PC-9 (cell line): ENCODE results near the gene JOSD2. TPM values are rescaled to one million over a fixed set of nuclear protein-coding genes. Genes with fewer than 3 reads are reported as not detected.

Source experiments
- BruUV-seq: library from RNA; stranded (reverse); fragments of 400-500 nt; replicated peaks from 2 replicates; lab custom pipeline; 2021; lab: Mats Ljungman, UMichigan
- CTCF ChIA-PET: fragments of 300-600 bp; sonication (Branson Sonifier 250); formaldehyde crosslinking; loops from one replicate; lab custom pipeline; 2022; ENCODE audit warnings: antibody characterized with exemption; lab: Charles Lee
- POLR2A ChIA-PET: fragments of 300-600 bp; sonication (Branson Sonifier 250); formaldehyde crosslinking; loops from one replicate; lab custom pipeline; 2022; ENCODE audit warnings: antibody characterized with exemption; ENCODE audit not compliant: unreplicated experiment; lab: Charles Lee
- DNase-seq, 2 experiments: peaks; one replicate each; pipeline versions ENCODE4 v3.0.0 to v3.0.0-alpha.2; 2015 to 2022; ENCODE audit warnings: mixed read lengths in 1 of 2
- H2AFZ ChIP-seq: fragments of 200-600 bp; sonication (generic); 2 replicates; pipeline ENCODE4 v1.8.1; 2017; ENCODE audit warnings: antibody characterized with exemption
- H3F3A ChIP-seq: fragments of 200-600 bp; sonication (generic); 2 replicates; pipeline ENCODE4 v1.8.1; 2017; ENCODE audit warnings: antibody characterized with exemption, mild to moderate bottlenecking, low read depth; ENCODE audit not compliant: insufficient read depth
- H3K27ac ChIP-seq: fragments of 200-600 bp; sonication (generic); 2 replicates; pipeline ENCODE4 v1.6.1; 2016; ENCODE audit warnings: mixed run types
- H3K27me3 ChIP-seq: fragments of 200-600 bp; sonication (generic); 2 replicates; pipeline ENCODE4 v1.6.1; 2016; ENCODE audit warnings: low read depth, mixed run types; ENCODE audit not compliant: insufficient read depth
- H3K36me3 ChIP-seq: fragments of 200-600 bp; sonication (generic); 2 replicates; pipeline ENCODE4 v1.6.1; 2016; ENCODE audit warnings: low read depth, mixed run types
- H3K4me1 ChIP-seq: fragments of 200-600 bp; sonication (generic); replicated peaks from 2 replicates; pipeline ENCODE4 v1.6.1; 2016; ENCODE audit warnings: mixed run types; ENCODE audit not compliant: insufficient read depth
- H3K4me2 ChIP-seq: fragments of 200-600 bp; sonication (generic); 2 replicates; pipeline ENCODE4 v1.6.1; 2017; ENCODE audit warnings: mixed run types
- H3K4me3 ChIP-seq: fragments of 200-600 bp; sonication (generic); 2 replicates; pipeline ENCODE4 v1.6.1; 2016; ENCODE audit warnings: mixed run types
- H3K79me2 ChIP-seq: fragments of 200-600 bp; sonication (generic); 2 replicates; pipeline ENCODE4 v1.6.1; 2017; ENCODE audit warnings: low read depth, mixed run types
- H3K9me2 ChIP-seq: fragments of 200-600 bp; sonication (generic); 2 replicates; pipeline ENCODE4 v1.8.1; 2017; ENCODE audit warnings: mild to moderate bottlenecking; ENCODE audit not compliant: insufficient read depth
- H3K9me3 ChIP-seq: fragments of 200-600 bp; sonication (generic); 2 replicates; pipeline ENCODE4 v1.8.1; 2016; ENCODE audit warnings: low read depth; ENCODE audit not compliant: insufficient read depth
- H4K20me1 ChIP-seq: fragments of 200-600 bp; sonication (generic); 2 replicates; pipeline ENCODE4 v1.8.1; 2017; ENCODE audit not compliant: insufficient read depth
- CTCF ChIP-seq: fragments of 200-600 bp; sonication (generic); conservative IDR thresholded peaks from 2 replicates; pipeline ENCODE4 v1.6.1; 2017; ENCODE audit warnings: mixed run types, antibody characterized with exemption, mild to moderate bottlenecking, moderate library complexity
- EZH2 ChIP-seq: fragments of 200-600 bp; sonication (generic); IDR thresholded peaks from 2 replicates; pipeline ENCODE4 v1.8.0; 2017; ENCODE audit warnings: antibody characterized with exemption, low read depth
- intact Hi-C: fragments of 100-400 bp; cut with micrococcal nuclease; formaldehyde crosslinking; loops from one replicate; pipeline ENCODE4 v1.10.0; 2022; ENCODE audit not compliant: unreplicated experiment
- total RNA-seq: library from RNA; stranded (reverse); gene quantifications from 2 replicates; pipeline ENCODE4 v1.2.3, GENCODE V29; 2021

JOSD2 gene
- total RNA-seq, 1 experiment from 2014 or later, result 44.3 TPM

- CTCF ChIA-PET, result no interaction called here
- peaks cover 6% of the 10 kb centered on the region; the same call in 1 of the 2 replicates for H3K27me3 ChIP-seq
- no peaks in the 10 kb centered on the region for H3F3A ChIP-seq
- intact Hi-C loops, result no loop called here
- no peaks in the 10 kb centered on the region; the same call in 1 of the 2 replicates for H3K9me3 ChIP-seq
- H3K4me2 ChIP-seq, result no peak overlapping the region
- BruUV-seq, result no TSS peak
- TF ChIP-seq CTCF (no peak), EZH2 (no peak)
- no peak overlapping the region for H3K4me3 ChIP-seq
- H3K79me2 ChIP-seq, result no peaks in the 10 kb centered on the region
- H3K36me3 ChIP-seq, result no peaks in the 10 kb centered on the region
- POLR2A ChIA-PET, result interaction anchor here (0.5 to 0.6 kb wide), 3 partner anchors 288 to 1128 kb away, joined by 3 to 6 read pairs (median 4); partner anchors contain the start of gene KASH5
- H4K20me1 ChIP-seq, result no peaks in the 10 kb centered on the region
- H3K4me1 ChIP-seq, result peaks cover 6% of the 10 kb centered on the region
- no peak for DNase-seq
- H3K27ac ChIP-seq, result no peak overlapping the region
- no peak overlapping the region for H2AFZ ChIP-seq
- no peaks in the 10 kb centered on the region for H3K9me2 ChIP-seq
Observed at GRCh38 chr19:50516456-50516855, 5.5 kb upstream of the JOSD2 start.

- Histone ChIP-seq H3K27ac (no peak overlapping the region), H3K4me1 (peaks cover 6% of the 10 kb centered on the region), H3K9me2 (no peaks in the 10 kb centered on the region), H3K79me2 (no peaks in the 10 kb centered on the region), H3K9me3 (no peaks in the 10 kb centered on the region; the same call in 1 of the 2 replicates), H3F3A (no peaks in the 10 kb centered on the region), H3K4me3 (no peak overlapping the region), H2AFZ (no peak overlapping the region), H3K4me2 (no peak overlapping the region), H3K27me3 (no peaks in the 10 kb centered on the region), H3K36me3 (no peaks in the 10 kb centered on the region), H4K20me1 (no peaks in the 10 kb centered on the region)
- intact Hi-C loops, result no loop called here
- TF ChIP-seq CTCF (no peak), EZH2 (no peak)
- POLR2A ChIA-PET, result no interaction called here
- no TSS peak for BruUV-seq
- CTCF ChIA-PET, result no interaction called here
- DNase-seq, result no peak
Observed at GRCh38 chr19:50515168-50515561, 4.2 kb upstream of the JOSD2 start.

- Histone ChIP-seq H3K9me2 (no peaks in the 10 kb centered on the region), H3K36me3 (no peaks in the 10 kb centered on the region), H2AFZ (no peak overlapping the region), H4K20me1 (no peaks in the 10 kb centered on the region), H3K27me3 (no peaks in the 10 kb centered on the region), H3K27ac (no peak overlapping the region), H3K4me1 (peaks cover 6% of the 10 kb centered on the region), H3K4me3 (no peak overlapping the region), H3F3A (no peaks in the 10 kb centered on the region; the same call in 1 of the 2 replicates), H3K79me2 (no peaks in the 10 kb centered on the region), H3K4me2 (no peak overlapping the region), H3K9me3 (no peaks in the 10 kb centered on the region; the same call in 1 of the 2 replicates)
- TF ChIP-seq CTCF, result no peak
- no peak for TF ChIP-seq EZH2
- CTCF ChIA-PET, result no interaction called here
- intact Hi-C loops, result no loop called here
- no peak for DNase-seq
- BruUV-seq, result no TSS peak
- POLR2A ChIA-PET, result no interaction called here
Observed at GRCh38 chr19:50514346-50515167, 3.6 kb upstream of the JOSD2 start.
